Measurements from ENCODE around the gene GALNTL6.
"Not testable (repeated sequence)": the region's sequence is repeated elsewhere in the genome, so short reads cannot be mapped to it uniquely, and the experiment has no call there.

Gene GALNTL6

DNA sequence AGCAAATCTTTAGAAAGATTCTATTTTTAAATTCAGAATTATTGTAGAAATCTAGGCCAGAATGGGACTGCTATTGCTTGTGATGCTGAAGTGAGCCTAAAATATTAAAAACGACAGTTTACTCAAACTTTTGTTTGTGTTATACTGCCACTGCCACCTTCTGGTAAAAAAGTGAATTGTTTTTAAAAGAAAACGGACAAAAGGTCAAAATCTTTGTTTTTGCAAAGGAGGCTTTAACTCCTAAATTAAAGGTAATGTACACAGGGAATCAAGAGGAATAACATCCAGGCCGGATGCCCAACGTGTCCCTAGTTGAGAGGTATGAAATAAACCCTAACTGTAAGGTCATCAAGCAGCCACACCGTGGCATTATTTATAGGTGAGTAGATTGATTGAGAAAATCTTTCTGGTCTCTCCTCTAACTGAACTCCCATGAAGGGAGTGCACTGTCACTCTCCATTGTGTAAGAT, 1017.1 kb downstream of the GALNTL6 start:
- no peak for DNase-seq

DNA sequence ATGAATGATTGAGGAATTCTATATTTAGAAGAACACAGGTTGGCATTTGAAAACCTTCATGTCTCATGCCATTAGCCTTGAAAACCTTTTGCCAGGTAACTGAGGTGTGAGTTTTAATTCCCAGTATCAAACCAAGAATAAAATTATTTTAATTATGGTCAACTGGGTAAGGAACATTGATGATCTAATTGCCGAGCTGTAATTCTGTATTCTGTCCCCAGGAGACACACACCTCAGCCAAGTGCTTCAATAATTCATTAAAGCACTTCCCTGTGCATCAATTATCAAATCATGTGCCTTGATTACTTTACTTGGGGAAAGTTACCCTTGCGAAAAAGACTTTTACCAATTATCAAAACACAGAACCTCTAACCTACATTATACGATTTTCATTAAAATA, 1023.5 kb downstream of the GALNTL6 start:
- DNase-seq = no peak

DNA sequence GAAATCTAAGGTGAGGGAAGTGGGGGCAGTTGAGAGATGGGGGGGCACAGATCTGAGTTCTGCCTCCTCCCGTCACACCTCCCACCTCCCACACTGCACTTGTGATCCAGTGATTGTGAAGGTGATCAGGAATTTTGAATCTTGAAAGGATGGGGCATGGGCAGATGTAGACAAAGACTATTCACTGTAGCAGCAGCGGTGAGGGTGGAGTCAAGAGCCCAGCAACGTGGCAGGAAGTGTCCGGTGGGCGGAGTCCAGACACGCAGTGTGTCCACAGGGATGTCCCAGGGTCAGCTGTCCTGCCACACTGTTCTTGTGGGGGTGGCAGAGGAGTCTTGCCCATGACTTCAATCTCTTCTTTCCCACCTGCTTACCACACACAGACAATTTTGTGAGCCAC, 1024.9 kb downstream of the GALNTL6 start:
- DNase-seq = no peak

DNA sequence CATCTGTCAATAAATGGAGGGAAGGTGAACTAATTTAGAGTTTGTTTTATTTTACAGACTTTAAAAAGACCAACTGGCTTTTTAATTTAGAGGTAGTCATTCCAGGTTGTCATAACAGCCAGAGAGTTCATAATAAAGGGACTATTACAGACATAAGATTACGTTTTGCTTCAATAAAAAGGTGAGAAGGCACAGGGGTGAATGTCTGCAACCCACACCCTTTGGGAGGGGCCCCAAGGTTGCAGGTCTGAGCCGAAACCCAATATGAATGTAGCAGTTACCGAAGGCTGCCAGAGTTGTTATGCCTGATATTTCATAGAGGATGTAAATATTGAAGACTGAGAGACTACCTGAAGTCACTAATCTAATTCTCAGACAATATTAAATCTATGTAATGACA, 1025.7 kb downstream of the GALNTL6 start:
- no peak for DNase-seq

DNA sequence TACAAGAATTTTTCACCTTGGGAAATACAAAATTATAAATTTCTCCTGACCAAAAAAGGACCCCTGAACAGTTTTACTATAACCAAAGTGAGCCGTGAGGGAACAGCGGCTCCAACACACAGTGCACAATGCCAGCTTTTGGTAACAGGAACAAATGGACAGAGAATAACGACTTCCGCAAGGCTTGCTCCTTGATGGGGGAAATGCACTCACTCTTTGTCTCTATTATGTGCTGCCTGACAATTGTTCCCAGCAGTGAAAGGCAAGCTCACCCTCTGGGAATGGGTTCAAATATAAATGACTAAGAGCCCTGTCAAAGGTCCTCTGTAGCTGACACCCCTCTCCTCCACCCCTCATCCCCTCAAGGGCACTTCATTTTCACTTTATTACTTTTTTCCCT, 1029.6 kb downstream of the GALNTL6 start:
- DNase-seq = no peak

DNA sequence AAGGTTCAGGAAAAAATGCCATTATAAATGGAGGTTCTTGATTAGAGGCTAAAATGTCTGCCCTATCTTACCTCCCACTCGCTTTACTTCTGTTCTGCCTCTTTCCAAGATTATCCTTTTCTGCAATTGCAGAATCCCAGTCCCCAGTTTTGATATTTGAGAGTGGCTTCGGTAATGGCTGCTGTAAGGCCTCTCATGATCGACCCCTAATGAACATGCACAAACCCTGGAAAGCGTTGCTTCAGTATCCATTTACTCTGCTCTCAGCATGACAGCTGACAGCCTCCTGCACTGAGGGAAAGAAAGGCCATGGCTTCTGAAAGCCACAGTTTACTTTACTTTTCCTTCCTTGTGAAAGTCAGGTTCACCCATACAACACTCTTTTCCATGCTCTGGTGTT, 1030.0 kb downstream of the GALNTL6 start:
- DNase-seq = no peak

DNA sequence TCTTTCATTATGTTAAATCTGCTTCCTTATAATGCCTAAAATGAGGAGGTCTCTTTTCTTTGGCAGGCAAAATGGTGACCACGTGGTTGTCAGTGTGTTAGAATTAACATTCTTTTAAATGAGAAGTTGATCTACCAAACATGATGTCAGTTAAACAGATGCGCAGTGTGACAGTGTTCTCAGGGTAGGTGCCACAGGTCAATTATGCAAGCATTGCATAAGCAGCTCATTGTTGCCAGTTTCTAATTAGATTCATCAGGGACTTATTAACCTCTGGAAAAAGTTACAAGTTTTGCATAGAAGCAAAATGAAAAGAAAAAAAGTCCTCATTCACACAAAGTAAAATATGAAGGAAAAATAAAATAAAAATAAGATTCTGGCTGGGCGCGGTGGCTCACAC, 1031.4 kb downstream of the GALNTL6 start:
- DNase-seq = no peak

DNA sequence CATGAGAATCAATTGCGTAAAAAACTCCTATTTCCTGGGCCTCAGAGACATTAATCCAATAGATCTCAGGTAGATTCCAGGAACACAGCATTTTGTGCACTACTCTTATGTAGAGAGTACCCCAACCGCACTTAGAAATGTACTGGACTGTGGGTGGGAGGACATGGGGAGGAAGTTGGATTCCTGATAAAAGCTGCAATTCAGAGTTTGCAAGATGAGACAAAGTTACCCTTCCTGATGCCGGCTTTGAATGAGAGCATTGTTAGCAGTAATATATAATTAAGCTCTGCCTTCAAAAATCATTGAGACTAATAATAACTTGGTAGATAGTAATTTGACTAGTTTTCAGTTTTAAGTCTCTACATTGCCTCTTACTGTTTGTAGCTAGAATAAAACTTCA, 1032.1 kb downstream of the GALNTL6 start:
- no peak for DNase-seq

DNA sequence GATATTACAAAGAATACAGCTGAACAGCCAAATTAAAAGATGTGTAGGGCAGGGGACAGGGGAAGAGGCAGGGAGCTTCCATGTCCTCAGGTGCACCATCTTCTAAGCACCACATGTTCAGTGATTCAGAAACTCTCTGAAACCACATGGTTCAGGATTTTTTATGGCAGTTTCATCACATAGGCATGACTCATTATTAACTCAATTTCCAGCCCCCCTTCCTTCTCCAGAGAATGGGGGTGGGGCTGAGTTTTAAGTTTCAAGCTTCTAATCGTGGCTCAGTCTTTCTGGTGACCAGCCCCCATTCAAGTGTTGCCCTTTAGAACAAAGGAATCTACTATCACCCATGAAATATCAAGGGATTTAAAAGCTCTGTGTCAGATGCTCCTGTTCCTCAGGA, 1037.6 kb downstream of the GALNTL6 start:
- DNase-seq = no peak

DNA sequence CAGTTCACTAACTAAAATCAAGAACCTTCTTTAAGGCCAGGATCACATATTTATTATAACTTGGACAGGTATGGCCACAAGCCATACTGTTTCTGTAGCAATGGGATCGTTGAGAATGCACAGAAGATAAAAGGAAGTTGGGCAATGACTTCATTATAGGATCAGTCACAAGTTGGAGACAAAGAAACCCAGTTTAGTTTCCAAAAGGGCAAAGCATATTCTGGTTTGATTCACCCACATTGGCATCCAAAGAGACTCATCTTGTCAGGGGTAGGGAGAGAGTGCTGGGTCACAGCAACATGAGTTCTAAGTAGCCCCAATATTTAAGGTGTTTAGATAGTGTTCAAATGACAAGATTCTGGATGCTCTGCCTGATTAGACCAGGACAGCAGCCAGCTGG, 1038.3 kb downstream of the GALNTL6 start:
- no peak for DNase-seq

DNA sequence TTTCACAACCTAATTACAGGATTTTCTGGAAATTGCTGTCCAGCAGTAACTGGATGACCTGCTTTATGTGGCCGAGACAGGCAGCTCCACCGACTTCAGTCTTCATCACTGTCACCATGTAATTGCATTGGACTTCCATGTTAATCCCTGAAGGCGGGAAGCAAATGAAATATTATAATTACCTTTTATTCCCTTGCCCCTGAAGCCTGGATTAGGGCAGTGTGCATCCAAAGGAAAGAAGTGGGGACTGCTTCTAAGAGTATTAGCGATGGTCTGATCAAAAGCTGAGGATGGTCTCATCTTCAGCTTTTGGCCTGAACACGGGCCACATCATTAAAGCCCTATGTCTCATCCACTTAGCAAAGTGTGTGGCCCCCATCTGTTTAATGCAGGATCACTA, 1043.8 kb downstream of the GALNTL6 start:
- no peak for DNase-seq

DNA sequence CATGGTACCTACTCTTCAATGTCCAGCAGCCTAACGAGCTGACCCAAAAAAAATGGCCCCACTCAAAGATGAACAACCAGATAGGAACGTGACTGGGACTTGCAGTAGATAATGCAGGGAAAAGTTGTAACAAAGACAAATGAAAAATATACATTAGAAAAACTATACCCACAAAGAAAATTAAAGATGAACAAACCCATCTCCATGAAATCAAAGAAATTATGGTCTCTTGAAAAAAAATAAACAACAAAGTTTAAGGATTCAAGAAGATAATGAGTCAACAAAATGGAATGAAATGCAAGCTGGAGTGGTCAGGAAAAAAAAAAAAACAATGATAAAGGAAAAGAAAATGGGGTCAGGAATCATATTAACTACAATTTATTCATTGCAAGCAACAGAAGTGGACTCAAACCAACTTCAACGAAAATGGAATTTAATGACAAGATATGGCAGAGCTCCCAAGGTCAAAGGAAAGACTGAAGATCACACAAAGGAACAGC, 1045.6 kb downstream of the GALNTL6 start:
- DNase-seq = no peak

DNA sequence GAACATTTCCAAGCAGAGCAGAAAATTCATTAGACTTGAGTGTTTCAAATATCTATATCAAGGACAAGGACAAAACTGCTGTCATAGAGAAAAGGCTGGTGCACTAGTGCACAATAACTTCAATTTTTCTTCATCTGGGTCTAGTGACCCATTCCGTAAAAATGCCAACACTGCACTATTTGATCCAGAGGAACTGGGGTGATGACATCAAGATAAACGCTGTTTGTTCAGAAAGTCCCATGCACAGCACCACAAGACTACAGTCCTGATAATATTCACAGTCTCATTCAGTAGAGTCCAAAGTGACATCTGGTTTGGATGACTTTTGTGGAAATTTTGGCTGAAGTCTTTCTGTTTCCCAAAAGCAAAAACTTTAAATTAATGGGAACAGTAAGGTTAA, 1051.9 kb downstream of the GALNTL6 start:
- no peak for DNase-seq

DNA sequence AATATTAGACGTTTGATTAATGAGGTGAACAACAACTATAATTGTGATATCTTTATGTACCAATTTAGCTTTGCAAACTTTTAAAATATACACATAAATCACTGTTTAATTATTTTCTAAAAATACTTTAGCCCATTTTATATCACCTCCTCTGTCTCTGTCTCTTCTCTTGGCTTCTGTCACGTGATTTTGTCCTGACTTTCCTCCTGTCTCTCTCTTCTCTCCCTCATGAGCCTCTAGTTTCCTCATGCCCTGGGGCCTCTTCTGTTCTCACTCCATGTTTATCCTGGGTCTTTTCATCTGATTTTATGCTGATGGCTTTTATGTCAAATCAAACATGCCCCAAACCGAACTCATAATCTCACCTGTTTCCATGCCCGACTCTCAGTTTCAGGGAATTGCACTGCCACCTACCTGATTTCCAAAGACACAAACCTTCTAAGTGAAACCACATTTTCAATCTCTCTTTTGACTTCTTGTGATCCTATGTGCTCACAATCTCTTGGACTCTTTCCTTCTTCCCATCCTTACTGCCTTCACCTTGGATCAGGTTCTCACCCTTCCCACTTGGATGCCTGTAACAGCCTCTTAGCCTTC, 1052.4 kb downstream of the GALNTL6 start:
- DNase-seq = no peak

DNA sequence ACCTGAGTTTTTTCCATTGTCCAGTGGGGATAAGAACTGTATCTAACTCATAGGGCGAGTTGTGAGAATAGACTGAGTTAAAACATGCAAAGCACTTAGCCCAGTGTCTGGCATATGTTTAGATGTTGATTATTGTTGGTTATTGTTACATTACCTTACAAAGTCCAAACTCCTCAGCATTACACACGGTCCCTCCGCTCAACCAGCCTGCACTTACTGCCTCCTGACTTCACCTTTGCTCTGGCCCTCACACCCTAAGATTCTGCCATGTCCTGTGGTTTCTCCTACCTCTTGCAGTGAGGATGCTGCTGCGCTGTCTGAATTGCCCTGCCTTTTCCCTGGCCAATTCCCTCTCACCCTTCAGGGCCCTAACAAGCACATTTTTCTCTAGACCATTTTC, 1053.2 kb downstream of the GALNTL6 start:
- no peak for DNase-seq

DNA sequence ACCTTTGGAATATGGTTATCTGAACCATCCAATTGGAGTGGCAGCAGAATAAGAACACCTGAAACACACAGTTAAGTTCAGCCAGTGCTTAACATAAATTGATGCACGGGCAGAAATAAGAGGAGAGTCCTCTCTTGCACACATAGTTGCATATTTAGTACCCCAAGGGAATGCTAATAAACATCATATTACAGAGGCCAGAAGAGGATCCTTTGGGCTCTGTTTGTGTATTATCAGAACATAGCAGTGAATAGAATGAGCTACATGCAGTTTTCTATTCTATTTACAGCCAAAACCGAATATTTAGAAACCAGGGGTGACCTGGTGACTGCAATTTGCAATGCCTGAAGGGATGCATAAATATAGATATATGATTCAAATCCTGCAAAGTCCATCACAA, 1054.6 kb downstream of the GALNTL6 start:
- no peak for DNase-seq

DNA sequence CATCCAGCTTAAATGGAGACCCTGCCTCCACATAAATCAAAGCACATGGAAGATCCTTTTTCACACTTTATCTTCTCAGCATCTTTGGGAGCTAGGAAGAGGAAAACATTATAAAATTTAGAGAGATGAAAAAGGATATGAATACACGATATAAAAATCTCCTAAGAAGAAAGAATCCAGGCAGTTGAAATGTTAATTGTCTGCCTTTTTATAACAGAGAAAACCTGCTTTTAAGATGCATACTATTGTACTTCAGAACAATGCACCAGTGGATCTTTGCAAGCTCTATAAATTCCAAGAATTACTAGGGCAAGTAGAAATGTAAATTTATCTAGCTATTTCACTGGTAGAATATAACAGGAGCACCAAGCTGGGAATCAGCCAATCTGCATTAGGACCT, 1055.1 kb downstream of the GALNTL6 start:
- no peak for DNase-seq

DNA sequence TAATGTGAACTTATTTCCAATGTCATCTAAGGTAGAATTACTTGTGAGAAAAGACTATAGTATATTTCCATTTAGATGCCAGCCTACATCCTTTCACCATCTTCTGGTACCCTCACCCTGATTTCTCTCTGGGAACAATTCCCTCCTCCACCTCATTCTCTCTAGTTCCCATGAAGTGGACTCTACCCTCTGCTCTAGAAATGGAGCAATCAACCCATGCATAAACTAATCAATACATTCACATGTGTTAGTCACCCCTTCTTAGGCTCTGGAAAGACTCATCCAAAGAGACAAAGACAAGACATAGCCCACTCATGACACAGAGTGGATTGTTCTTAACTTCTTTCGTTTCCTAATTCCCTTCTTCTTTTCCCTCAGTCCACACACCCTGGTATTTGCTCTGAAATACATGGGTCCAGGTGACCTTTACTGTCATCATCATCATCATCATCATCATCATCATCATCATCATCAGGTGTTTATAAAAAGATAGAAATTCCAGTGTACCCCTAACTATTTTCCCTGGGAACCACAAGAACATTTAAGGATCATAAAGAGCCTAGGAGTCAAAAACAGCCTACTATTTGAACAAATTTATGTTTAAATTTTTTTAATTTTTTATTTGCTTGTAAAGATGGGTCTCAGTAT, 1056.5 kb downstream of the GALNTL6 start:
- DNase-seq = no peak

DNA sequence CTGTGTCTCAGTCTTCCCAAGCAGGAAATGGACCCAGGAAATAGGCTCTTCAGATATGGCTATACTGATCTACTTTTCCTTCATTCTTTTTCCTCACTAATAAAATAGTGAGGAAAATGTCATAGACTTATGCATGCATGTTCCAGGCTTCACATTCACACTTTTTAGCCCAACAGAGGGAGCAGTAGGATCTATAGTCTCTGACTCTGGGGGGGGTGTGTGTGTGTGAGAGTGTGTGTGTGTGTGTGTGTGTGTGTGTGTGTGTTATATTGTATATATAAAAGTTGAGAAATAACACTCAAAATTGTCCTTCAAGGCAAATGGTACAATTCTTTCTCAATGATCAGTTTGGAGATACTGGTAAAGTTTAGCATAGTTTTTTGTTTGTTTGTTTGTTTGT, 1058.2 kb downstream of the GALNTL6 start:
- DNase-seq = no peak

DNA sequence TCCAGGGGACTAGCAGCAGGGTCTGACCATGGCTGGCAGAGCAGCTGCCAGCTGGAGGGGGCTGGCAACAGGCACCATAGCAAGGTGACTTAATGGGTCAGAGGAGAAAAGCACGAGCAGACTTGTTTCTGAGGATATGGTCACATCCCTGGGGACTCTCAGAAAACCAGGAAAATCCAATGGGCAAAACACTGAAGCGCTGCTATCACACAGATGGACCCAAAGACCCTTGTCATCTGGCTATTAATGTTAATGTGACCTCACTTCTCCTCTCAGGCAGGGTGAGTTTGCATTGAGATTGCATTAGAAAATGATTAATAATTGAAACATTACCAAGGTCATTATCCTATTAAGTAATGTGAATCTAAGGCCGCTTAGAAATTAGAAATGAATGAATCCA, 1061.7 kb downstream of the GALNTL6 start:
- DNase-seq = no peak

DNA sequence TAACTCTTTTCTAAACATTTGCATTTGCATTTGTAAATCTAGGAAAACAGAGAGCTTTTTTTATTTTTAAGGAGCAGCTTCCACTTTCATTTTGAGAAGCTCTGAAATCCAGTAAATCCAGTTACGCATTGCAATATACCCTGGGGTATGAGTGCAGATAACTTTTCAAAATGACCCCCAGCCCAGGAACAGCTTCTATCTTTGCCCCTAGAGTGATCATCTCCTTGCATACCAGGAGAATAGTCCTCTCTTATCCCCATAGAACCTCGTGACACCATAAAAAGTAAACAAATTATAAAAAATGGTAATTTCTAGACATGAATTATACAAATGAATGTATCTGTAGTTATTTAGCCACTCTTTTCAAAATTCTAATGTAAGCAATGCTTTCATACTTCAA, 1063.2 kb downstream of the GALNTL6 start:
- DNase-seq = no peak

DNA sequence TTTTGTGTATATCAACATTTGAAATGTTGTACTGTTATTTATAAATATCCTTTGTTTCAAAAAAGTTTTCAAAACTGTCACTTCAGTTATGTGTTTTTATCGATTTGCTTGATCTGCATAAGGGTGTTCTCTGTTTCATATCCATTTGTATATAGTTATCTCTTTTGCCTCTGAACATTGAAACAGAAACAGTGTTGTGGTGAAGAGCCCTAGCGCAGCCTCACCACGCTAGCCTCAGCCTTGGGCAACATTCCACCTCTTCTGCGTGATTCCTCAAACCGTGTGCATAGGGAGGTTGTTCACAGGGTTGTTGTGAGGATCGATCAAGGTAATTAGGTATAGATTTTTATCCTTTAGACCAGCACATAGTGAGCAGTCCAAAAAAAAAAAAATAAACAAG, 1068.4 kb downstream of the GALNTL6 start:
- DNase-seq = no peak

DNA sequence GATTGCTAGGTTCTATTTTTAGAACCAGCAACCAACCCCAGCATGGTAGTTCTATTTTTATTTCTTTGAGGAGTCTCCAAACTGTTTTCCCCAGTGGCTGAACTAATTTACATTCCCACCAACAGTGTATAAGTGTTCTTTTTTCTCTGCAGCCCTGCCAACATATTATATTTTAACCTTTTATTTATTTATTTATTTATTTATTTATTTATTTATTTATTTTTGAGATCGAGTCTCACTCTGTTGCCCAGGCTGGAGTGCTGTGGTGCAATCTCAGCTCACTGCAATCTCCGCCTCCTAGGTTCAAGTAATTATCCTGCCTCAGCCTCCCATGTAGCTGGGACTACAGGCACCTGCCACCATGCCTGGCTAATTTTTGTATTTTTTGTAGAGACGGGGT, 1074.2 kb downstream of the GALNTL6 start:
- DNase-seq = not testable (repeated sequence)

DNA sequence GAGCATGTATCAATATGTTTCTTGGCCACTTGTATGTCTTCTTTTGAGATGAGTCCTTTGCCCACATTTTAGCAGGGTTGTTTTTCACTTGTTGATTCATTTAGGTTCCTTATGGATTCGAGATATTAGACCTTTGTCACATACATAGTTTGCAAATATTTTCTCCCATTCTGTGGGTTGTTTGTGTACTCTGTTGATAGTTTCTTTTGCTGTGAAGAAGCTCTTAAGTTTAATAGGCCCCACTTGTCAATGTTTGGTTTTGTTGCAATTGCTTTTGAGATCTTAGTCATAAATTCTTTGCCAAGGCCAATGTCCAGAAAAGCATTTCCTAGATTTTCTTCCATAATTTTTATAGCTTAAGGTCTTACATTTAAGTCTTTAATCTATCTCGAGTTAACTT, 1074.8 kb downstream of the GALNTL6 start:
- no peak for DNase-seq

DNA sequence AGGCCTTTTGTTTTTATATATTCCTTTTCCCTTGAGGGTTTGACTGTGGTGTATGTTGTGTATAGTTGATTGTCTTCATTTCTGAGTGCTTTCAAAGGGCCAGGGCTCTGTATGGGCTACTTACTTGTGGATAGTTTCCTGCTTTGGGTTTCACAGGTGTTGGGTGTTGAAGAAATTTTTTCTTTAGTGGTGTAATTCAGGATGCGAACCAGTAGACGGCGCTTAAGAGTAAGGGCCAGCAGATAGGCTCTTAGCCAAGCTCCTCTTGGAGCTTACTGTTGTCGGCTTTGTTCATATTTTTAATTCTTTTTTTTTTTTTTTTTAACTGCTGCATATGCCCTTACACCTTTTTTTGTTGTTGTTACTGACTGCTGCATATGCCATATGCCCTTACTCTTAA, 1079.1 kb downstream of the GALNTL6 start:
- no peak for DNase-seq

Measured in NCI-H187 treated with DMSO at 0.1 percent for 48 hours (cell line).